Gastroesophageal sphincter (tissue), 3 donors: ENCODE data around the gene TEX13B.

Experiments
- POLR2AphosphoS5 ChIP-seq: sonication (generic); formaldehyde crosslinking; IDR thresholded peaks from one replicate; pipeline ENCODE4 v1.6.1; 2017; ENCODE audit warnings: antibody characterized with exemption
- TF ChIP-seq, protein P1 (sequence below), 4 experiments: fragments of 200-600 bp in 2 of 4; fragments of 450-650 bp in 2 of 4; sonication (generic) in 1 of 4; IDR thresholded peaks; one replicate each; pipeline ENCODE4 v1.5.1; 2017 to 2019; ENCODE audit warnings: antibody characterized with exemption in 4 of 4, mild to moderate bottlenecking in 2 of 4, moderate library complexity in 2 of 4

DNA sequence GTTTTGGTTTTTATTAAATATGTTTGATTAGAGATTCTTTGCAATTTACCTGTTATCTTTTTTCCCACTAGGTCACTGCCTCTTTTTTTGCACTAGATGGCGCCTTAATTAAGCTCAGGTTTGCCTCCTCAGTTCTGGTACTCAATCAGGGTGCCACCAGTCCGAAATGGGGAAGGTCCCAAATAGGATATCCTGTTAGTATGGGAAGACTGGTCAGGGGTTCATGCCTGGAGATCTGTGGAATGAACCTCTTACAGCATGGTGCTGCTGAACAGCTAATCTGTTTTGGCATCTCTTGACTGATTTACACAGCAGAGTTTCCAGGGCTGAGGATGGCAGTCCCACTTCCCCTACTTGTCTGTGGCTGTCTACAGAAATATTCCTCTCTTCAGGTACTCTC, 38.5 kb upstream of the TEX13B start:
- TF ChIP-seq, protein P1, sequence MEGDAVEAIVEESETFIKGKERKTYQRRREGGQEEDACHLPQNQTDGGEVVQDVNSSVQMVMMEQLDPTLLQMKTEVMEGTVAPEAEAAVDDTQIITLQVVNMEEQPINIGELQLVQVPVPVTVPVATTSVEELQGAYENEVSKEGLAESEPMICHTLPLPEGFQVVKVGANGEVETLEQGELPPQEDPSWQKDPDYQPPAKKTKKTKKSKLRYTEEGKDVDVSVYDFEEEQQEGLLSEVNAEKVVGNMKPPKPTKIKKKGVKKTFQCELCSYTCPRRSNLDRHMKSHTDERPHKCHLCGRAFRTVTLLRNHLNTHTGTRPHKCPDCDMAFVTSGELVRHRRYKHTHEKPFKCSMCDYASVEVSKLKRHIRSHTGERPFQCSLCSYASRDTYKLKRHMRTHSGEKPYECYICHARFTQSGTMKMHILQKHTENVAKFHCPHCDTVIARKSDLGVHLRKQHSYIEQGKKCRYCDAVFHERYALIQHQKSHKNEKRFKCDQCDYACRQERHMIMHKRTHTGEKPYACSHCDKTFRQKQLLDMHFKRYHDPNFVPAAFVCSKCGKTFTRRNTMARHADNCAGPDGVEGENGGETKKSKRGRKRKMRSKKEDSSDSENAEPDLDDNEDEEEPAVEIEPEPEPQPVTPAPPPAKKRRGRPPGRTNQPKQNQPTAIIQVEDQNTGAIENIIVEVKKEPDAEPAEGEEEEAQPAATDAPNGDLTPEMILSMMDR (IDR thresholded peaks at IDR 0.05), result peak in 3 of 4 experiments; percentile 18 to 52 (median 19)
- no peak for TF ChIP-seq POLR2AphosphoS5
